Lower leg skin (tissue), 3 donors: ENCODE data around the gene LSM5.

Source experiments
- POLR2A ChIP-seq, 2 donors: fragments of 450-650 bp; IDR thresholded peaks; one replicate each; pipeline ENCODE4 v1.6.1; 2016 to 2017; ENCODE audit warnings: antibody characterized with exemption in 2 of 2, mild to moderate bottlenecking in 1 of 2, moderate library complexity in 1 of 2
- TF ChIP-seq, protein P1 (sequence below), 3 donors: fragments of 450-650 bp; IDR thresholded peaks; one replicate each; pipeline ENCODE4 v1.5.1; 2016; ENCODE audit warnings: antibody characterized with exemption in 3 of 3, mild to moderate bottlenecking in 3 of 3, moderate library complexity in 2 of 3

- TF ChIP-seq, protein P1, sequence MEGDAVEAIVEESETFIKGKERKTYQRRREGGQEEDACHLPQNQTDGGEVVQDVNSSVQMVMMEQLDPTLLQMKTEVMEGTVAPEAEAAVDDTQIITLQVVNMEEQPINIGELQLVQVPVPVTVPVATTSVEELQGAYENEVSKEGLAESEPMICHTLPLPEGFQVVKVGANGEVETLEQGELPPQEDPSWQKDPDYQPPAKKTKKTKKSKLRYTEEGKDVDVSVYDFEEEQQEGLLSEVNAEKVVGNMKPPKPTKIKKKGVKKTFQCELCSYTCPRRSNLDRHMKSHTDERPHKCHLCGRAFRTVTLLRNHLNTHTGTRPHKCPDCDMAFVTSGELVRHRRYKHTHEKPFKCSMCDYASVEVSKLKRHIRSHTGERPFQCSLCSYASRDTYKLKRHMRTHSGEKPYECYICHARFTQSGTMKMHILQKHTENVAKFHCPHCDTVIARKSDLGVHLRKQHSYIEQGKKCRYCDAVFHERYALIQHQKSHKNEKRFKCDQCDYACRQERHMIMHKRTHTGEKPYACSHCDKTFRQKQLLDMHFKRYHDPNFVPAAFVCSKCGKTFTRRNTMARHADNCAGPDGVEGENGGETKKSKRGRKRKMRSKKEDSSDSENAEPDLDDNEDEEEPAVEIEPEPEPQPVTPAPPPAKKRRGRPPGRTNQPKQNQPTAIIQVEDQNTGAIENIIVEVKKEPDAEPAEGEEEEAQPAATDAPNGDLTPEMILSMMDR (IDR thresholded peaks at IDR 0.05), result no peak
- TF ChIP-seq POLR2A (IDR thresholded peaks at IDR 0.05), result no peak
Observed at GRCh38 chr7:32462977-32463376, 27.2 kb downstream of the LSM5 start.
